H1 (cell line): Measurements from ENCODE around the gene MRTFB. TPM values are rescaled to one million over a fixed set of nuclear protein-coding genes. Genes with fewer than 3 reads are reported as not detected.

Source experiments
- CTCF ChIA-PET: fragments of 300-600 bp; sonication (Branson Sonifier 250); formaldehyde crosslinking; loops from one replicate; lab custom pipeline; 2021; ENCODE audit not compliant: partially characterized antibody; lab: Charles Lee
- POLR2A ChIA-PET: fragments of 300-600 bp; sonication (Branson Sonifier 250); formaldehyde crosslinking; loops from one replicate; lab custom pipeline; 2021; ENCODE audit warnings: inconsistent platforms; ENCODE audit not compliant: partially characterized antibody; lab: Charles Lee
- DNase-seq, 2 experiments: peaks; one replicate each; pipeline versions ENCODE4 v3.0.0 to v3.0.0-alpha.2; 2010 to 2022; ENCODE audit warnings: low spot score in 2 of 2, low read depth in 1 of 2, mixed read lengths in 1 of 2
- FAIRE-seq: peaks from 2 replicates; lab custom pipeline; 2011; peaks lifted over from hg19 to GRCh38; lab: Jason Lieb, UNC
- H2AFZ ChIP-seq: 2 replicates; pipeline ENCODE4 v1.8.1; 2012; ENCODE audit warnings: low read length, inconsistent platforms
- H2AK5ac ChIP-seq: 2 replicates; pipeline ENCODE4 v1.6.1; 2013; ENCODE audit warnings: low read depth, low read length
- H2BK120ac ChIP-seq: replicated peaks from 2 replicates; pipeline ENCODE3; 2013; ENCODE audit warnings: low read depth, low read length, inconsistent platforms
- H2BK12ac ChIP-seq: 2 replicates; pipeline ENCODE4 v1.6.1; 2013; ENCODE audit warnings: low read depth, low read length
- H2BK15ac ChIP-seq: 2 replicates; pipeline ENCODE4 v1.6.1; 2013; ENCODE audit warnings: low read length
- H2BK20ac ChIP-seq: 2 replicates; pipeline ENCODE4 v1.6.1; 2013; ENCODE audit warnings: low read length
- H2BK5ac ChIP-seq: 2 replicates; pipeline ENCODE4 v1.6.1; 2013; ENCODE audit warnings: low read depth, low read length
- H3K14ac ChIP-seq: 2 replicates; pipeline ENCODE4 v1.6.1; 2013; ENCODE audit warnings: inconsistent platforms; ENCODE audit not compliant: insufficient read length
- H3K18ac ChIP-seq: 2 replicates; pipeline ENCODE4 v1.6.1; 2013; ENCODE audit warnings: low read length; ENCODE audit errors: extremely low read depth
- H3K23ac ChIP-seq: 2 replicates; pipeline ENCODE4 v1.6.1; 2013; ENCODE audit warnings: inconsistent platforms; ENCODE audit not compliant: insufficient read length
- H3K23me2 ChIP-seq: 2 replicates; pipeline ENCODE4 v1.6.1; 2013; ENCODE audit warnings: low read depth, low read length
- H3K27ac ChIP-seq: 2 replicates; pipeline ENCODE4 v1.6.1; 2011; ENCODE audit warnings: low read depth, low read length, inconsistent platforms
- H3K27me3 ChIP-seq, 4 experiments: replicated peaks in 1 of 4; 1 replicate in 1 of 4; 2 replicates in 3 of 4; pipeline versions ENCODE4 v1.6.1 to v1.8.1; 2011 to 2013; ENCODE audit warnings: low read length in 3 of 4, mild to moderate bottlenecking in 3 of 4, inconsistent platforms in 2 of 4, mixed read lengths in 2 of 4, moderate library complexity in 1 of 4; ENCODE audit not compliant: control insufficient read depth in 3 of 4, insufficient read depth in 3 of 4; ENCODE audit errors: extremely low read depth in 1 of 4
- H3K36me3 ChIP-seq, 4 experiments: 2 replicates each; pipeline versions ENCODE4 v1.6.1 to v1.8.1; 2011 to 2013; ENCODE audit warnings: mild to moderate bottlenecking in 4 of 4, low read length in 3 of 4, moderate library complexity in 2 of 4, control low read depth in 1 of 4, inconsistent platforms in 1 of 4; ENCODE audit not compliant: insufficient read depth in 4 of 4, control insufficient read depth in 2 of 4
- H3K4ac ChIP-seq: replicated peaks from 2 replicates; pipeline ENCODE3; 2013; ENCODE audit warnings: low read length, low read depth, mixed read lengths, inconsistent platforms; ENCODE audit not compliant: insufficient read length
- H3K4me1 ChIP-seq, 4 experiments: replicated peaks in 1 of 4; 1 replicate in 1 of 4; 2 replicates in 3 of 4; pipeline versions ENCODE4 v1.6.1 to v1.8.1; 2011 to 2013; ENCODE audit warnings: low read length in 3 of 4, inconsistent platforms in 2 of 4, mixed read lengths in 1 of 4; ENCODE audit not compliant: insufficient read depth in 4 of 4, control insufficient read depth in 3 of 4
- H3K4me2 ChIP-seq, 2 experiments: 2 replicates each; pipeline versions ENCODE4 v1.6.1 to v1.8.1; 2011 to 2013; ENCODE audit warnings: low read depth in 2 of 2, low read length in 2 of 2, control low read depth in 1 of 2, inconsistent platforms in 1 of 2, mild to moderate bottlenecking in 1 of 2; ENCODE audit not compliant: insufficient read depth in 1 of 2
- H3K4me3 ChIP-seq, 4 experiments: fragments of 200-600, 300-600 bp in 1 of 4; sonication (generic), shearing (Covaris generic), sonication (Bioruptor Twin) in 1 of 4; 2 replicates each; pipeline versions ENCODE4 v1.5.1 to v1.8.1; 2011 to 2016; ENCODE audit warnings: low read length in 4 of 4, low read depth in 3 of 4, control low read depth in 2 of 4, inconsistent platforms in 2 of 4, mild to moderate bottlenecking in 2 of 4, mixed read lengths in 1 of 4, moderate library complexity in 1 of 4; ENCODE audit not compliant: insufficient read depth in 2 of 4; ENCODE audit errors: extremely low read depth in 1 of 4
- H3K56ac ChIP-seq: replicated peaks from 2 replicates; pipeline ENCODE3; 2013; ENCODE audit warnings: low read depth, mild to moderate bottlenecking, mixed read lengths, low read length, inconsistent platforms; ENCODE audit not compliant: insufficient read length
- H3K79me1 ChIP-seq: 2 replicates; pipeline ENCODE4 v1.6.1; 2013; ENCODE audit warnings: low read depth, low read length, control low read depth
- H3K79me2 ChIP-seq, 2 experiments: 2 replicates each; pipeline versions ENCODE4 v1.6.1 to v1.8.1; 2012 to 2013; ENCODE audit warnings: low read length in 2 of 2, mild to moderate bottlenecking in 2 of 2, inconsistent platforms in 1 of 2; ENCODE audit not compliant: insufficient read depth in 2 of 2, control insufficient read depth in 1 of 2
- H3K9ac ChIP-seq, 4 experiments: replicated peaks in 1 of 4; 1 replicate in 1 of 4; 2 replicates in 3 of 4; pipeline versions ENCODE4 v1.6.1 to v1.8.1; 2011 to 2013; ENCODE audit warnings: low read depth in 3 of 4, low read length in 3 of 4, control low read depth in 2 of 4, mild to moderate bottlenecking in 2 of 4, moderate library complexity in 2 of 4, inconsistent platforms in 1 of 4; ENCODE audit errors: extremely low read depth in 1 of 4
- H3K9me3 ChIP-seq, 2 experiments: 2 replicates each; pipeline versions ENCODE4 v1.6.1 to v1.8.1; 2012 to 2013; ENCODE audit warnings: mild to moderate bottlenecking in 2 of 2, moderate library complexity in 2 of 2, control low read depth in 1 of 2, inconsistent platforms in 1 of 2, low read depth in 1 of 2, low read length in 1 of 2, mixed read lengths in 1 of 2; ENCODE audit not compliant: insufficient read depth in 2 of 2
- H4K20me1 ChIP-seq, 2 experiments: replicated peaks in 1 of 2; 2 replicates each; pipeline versions ENCODE3 to v1.8.1; 2011 to 2013; ENCODE audit warnings: inconsistent platforms in 2 of 2, low read length in 2 of 2, mild to moderate bottlenecking in 1 of 2; ENCODE audit not compliant: insufficient read depth in 2 of 2, control insufficient read depth in 1 of 2
- H4K5ac ChIP-seq: 2 replicates; pipeline ENCODE4 v1.6.1; 2013; ENCODE audit warnings: low read length, low read depth, mixed read lengths, inconsistent platforms; ENCODE audit not compliant: insufficient read length
- H4K8ac ChIP-seq: 2 replicates; pipeline ENCODE4 v1.8.0; 2013; ENCODE audit warnings: mild to moderate bottlenecking, moderate library complexity, low read length, inconsistent platforms; ENCODE audit not compliant: insufficient read depth; ENCODE audit errors: extremely low read depth
- H4K91ac ChIP-seq: replicated peaks from 2 replicates; pipeline ENCODE3; 2013; ENCODE audit warnings: low read length, mixed read lengths, inconsistent platforms; ENCODE audit not compliant: insufficient read length
- GTF2F1 ChIP-seq: IDR thresholded peaks from 2 replicates; pipeline ENCODE4 v1.6.1; 2012; ENCODE audit warnings: low read depth, low read length, improper control_type of control experiment, borderline replicate concordance
- NRF1 ChIP-seq: IDR thresholded peaks from 2 replicates; pipeline ENCODE4 v1.6.1; 2011; ENCODE audit warnings: mild to moderate bottlenecking, low read depth, low read length, improper control_type of control experiment
- POLR2AphosphoS5 ChIP-seq: IDR thresholded peaks from 2 replicates; pipeline ENCODE4 v1.6.1; 2011; ENCODE audit warnings: low read depth, low read length
- TAF7 ChIP-seq: optimal IDR thresholded peaks from 2 replicates; pipeline ENCODE3; 2011; ENCODE audit warnings: low read depth, mild to moderate bottlenecking, inconsistent platforms, low read length, moderate library complexity, borderline replicate concordance
- WGBS, 2 experiments: shearing (Covaris generic) in 1 of 2; methylation state at CpG; one replicate each; pipeline versions ENCODE4 v1.1.6 to v1.1.7; 2013 to 2015; ENCODE audit warnings: low lambda C conversion rate in 2 of 2, mixed read lengths in 2 of 2, inconsistent platforms in 1 of 2, low coverage in 1 of 2, missing lambda C conversion rate in 1 of 2; ENCODE audit not compliant: insufficient replicate concordance in 2 of 2, insufficient coverage in 1 of 2, insufficient read length in 1 of 2; ENCODE audit errors: extremely low coverage in 1 of 2, missing lambda C conversion rate in 1 of 2; 5-methylcytosine and 5-hydroxymethylcytosine counted together
- polyA plus RNA-seq, 7 experiments: library from polyadenylated mRNA; depleted of rRNA in 3 of 7; stranded (reverse) in 5 of 7; unstranded in 2 of 7; fragments of >200 nt in 5 of 7; fragments of 200-250 nt in 2 of 7; gene quantifications; 1 replicate in 5 of 7; 2 replicates in 1 of 7; 4 replicates in 1 of 7; pipeline versions ENCODE4 v1.2.1 to v1.2.3, GENCODE V29; 2011 to 2013; ENCODE audit warnings: missing spikeins in 2 of 7, mixed read lengths in 2 of 7
- total RNA-seq: library from RNA; stranded (reverse); fragmentation: NEBNext Ultra II Directional; extraction: Animal tissue kit (Norgen Biotek cat#: 25700); gene quantifications from 2 replicates; pipeline ENCODE4 v1.2.1, GENCODE V29; 2021
- TF ChIP-seq, protein P1 (sequence below): IDR thresholded peaks from 2 replicates; pipeline ENCODE4 v1.6.1; 2012; ENCODE audit warnings: inconsistent platforms

The MRTFB gene
- total and polyA plus RNA-seq, 2 of the 8 experiments (the other 6 are each of a cell fraction or from before 2014, with no cell fraction given): 13.5 to 34.9 TPM

DNA sequence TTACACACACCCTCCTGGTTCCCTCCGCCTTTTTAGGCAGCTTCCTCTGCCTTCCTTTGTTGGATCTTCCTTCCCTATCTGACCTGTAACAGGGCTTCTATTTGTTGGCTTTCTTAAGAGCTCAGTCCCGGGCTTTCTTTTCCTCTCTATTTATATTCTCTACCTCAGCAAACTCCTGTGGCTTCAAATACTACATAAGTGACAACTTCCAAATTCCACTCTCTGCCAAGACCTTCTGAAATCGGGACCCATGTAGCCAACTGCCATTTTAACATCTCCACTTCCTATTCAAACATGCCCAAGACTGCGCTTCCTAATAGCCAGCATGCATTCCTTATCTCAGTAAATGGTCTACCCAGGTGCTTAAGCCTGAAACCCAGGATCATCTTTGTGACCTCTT, 128.1 kb downstream of the MRTFB start:
- no peak overlapping the region for H2AFZ ChIP-seq
- H3K56ac ChIP-seq: no peak overlapping the region
- no peak overlapping the region for H4K8ac ChIP-seq
- ChIA-PET CTCF (interaction anchor here (1.0 to 1.6 kb wide), 2 partner anchors 9 to 21 kb away, joined by 3 to 4 read pairs; no protein-coding TSS in a partner anchor), POLR2A (no interaction called here)
- no peak overlapping the region for H3K14ac ChIP-seq
- H3K27ac ChIP-seq: no peak overlapping the region
- no peak overlapping the region for H4K91ac ChIP-seq
- no peak overlapping the region for H2BK20ac ChIP-seq
- H2BK15ac ChIP-seq: no peak overlapping the region
- H3K4ac ChIP-seq: no peak overlapping the region
- DNase-seq (no peak), FAIRE-seq (no peak)
- 91% methylated on average over 4 of the region's 4 CpGs; no CpG with 5 or more reads in 1 of the 2 experiments for WGBS, 2 experiments
- H3K36me3 ChIP-seq: no peaks in the 10 kb centered on the region
- H3K9ac ChIP-seq: no peak overlapping the region
- no peak overlapping the region for H2BK120ac ChIP-seq
- no peaks in the 10 kb centered on the region for H3K79me2 ChIP-seq
- H3K4me2 ChIP-seq: no peak overlapping the region
- H4K20me1 ChIP-seq: no peaks in the 10 kb centered on the region
- no peak overlapping the region for H2BK12ac ChIP-seq
- no peak overlapping the region for H2BK5ac ChIP-seq
- H3K9me3 ChIP-seq: no peaks in the 10 kb centered on the region
- H3K79me1 ChIP-seq: no peaks in the 10 kb centered on the region
- no peaks in the 10 kb centered on the region for H3K23me2 ChIP-seq
- no peak overlapping the region for H2AK5ac ChIP-seq
- H3K27me3 ChIP-seq: no peaks in the 10 kb centered on the region
- H3K4me1 ChIP-seq: no peaks in the 10 kb centered on the region; a peak in 1 of 7 replicates
- H3K4me3 ChIP-seq: no peak overlapping the region
- H3K18ac ChIP-seq: no peak overlapping the region
- no peak overlapping the region for H4K5ac ChIP-seq
- no peak overlapping the region for H3K23ac ChIP-seq
- TF ChIP-seq GTF2F1: no peak
- TF ChIP-seq TAF7: no peak
- TF ChIP-seq, protein P1, sequence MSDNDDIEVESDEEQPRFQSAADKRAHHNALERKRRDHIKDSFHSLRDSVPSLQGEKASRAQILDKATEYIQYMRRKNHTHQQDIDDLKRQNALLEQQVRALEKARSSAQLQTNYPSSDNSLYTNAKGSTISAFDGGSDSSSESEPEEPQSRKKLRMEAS: no peak
- TF ChIP-seq POLR2AphosphoS5: no peak
- no peak for TF ChIP-seq NRF1
